Esophagus muscularis mucosa (tissue), 4 donors: ENCODE data around the gene VPS13D. TPM values are rescaled to one million over a fixed set of nuclear protein-coding genes. Genes with fewer than 3 reads are reported as not detected.

Source experiments
- DNase-seq: peaks from one replicate; pipeline ENCODE4 v3.0.0-alpha.2; 2017; ENCODE audit errors: extremely low spot score
- H3K27ac ChIP-seq, 4 donors: fragments of 200-600 bp; sonication (generic); replicated peaks in 1 of 4; 1 replicate in 3 of 4; 2 replicates in 1 of 4; pipeline ENCODE4 v1.5.1; 2016 to 2019; ENCODE audit warnings: mild to moderate bottlenecking in 1 of 4
- H3K27me3 ChIP-seq, 4 donors: fragments of 200-600 bp; sonication (generic); one replicate each; pipeline versions ENCODE4 v1.5.1 to v1.6.0; 2016 to 2019
- H3K36me3 ChIP-seq, 4 donors: fragments of 200-600 bp; sonication (generic); one replicate each; pipeline ENCODE4 v1.5.1; 2016 to 2019
- H3K4me1 ChIP-seq, 4 donors: fragments of 200-600 bp; sonication (generic); one replicate each; pipeline ENCODE4 v1.5.1; 2016 to 2019
- H3K4me3 ChIP-seq, 4 donors: fragments of 200-600 bp; sonication (generic); 1 replicate in 2 of 4; 2 replicates in 2 of 4; pipeline ENCODE4 v1.5.1; 2016 to 2019; ENCODE audit warnings: mild to moderate bottlenecking in 4 of 4, moderate library complexity in 1 of 4
- H3K9me3 ChIP-seq, 4 donors: fragments of 200-600 bp; sonication (generic); 1 replicate in 3 of 4; 2 replicates in 1 of 4; pipeline ENCODE4 v1.5.1; 2016 to 2019
- EP300 ChIP-seq: sonication (generic); formaldehyde crosslinking; IDR thresholded peaks from one replicate; pipeline ENCODE4 v1.6.1; 2017; ENCODE audit warnings: antibody characterized with exemption
- POLR2A ChIP-seq: fragments of 450-650 bp; IDR thresholded peaks from one replicate; pipeline ENCODE4 v1.6.1; 2017; ENCODE audit warnings: antibody characterized with exemption, moderate library complexity, mild to moderate bottlenecking, low read depth
- POLR2AphosphoS5 ChIP-seq, 2 donors: sonication (generic); formaldehyde crosslinking; IDR thresholded peaks; one replicate each; pipeline ENCODE4 v1.6.1; 2017; ENCODE audit warnings: antibody characterized with exemption in 2 of 2
- WGBS: methylation state at CpG from one replicate; pipeline ENCODE4 v1.1.5; 2018; 5-methylcytosine and 5-hydroxymethylcytosine counted together
- intact Hi-C: fragments of 100-400 bp; cut with DNase I; formaldehyde crosslinking; loops from one replicate; pipeline ENCODE4 v1.15.1; 2023
- total RNA-seq, 4 donors: library from RNA; depleted of rRNA; stranded (reverse); fragments of >200 nt; gene quantifications; one replicate each; pipeline versions ENCODE4 v1.1.0 to v1.2.1, GENCODE V29; 2016
- TF ChIP-seq, protein P1 (sequence below), 3 experiments: fragments of 200-600 bp in 2 of 3; fragments of 450-650 bp in 1 of 3; sonication (generic) in 2 of 3; IDR thresholded peaks; one replicate each; pipeline ENCODE4 v1.5.1; 2017 to 2019; ENCODE audit warnings: antibody characterized with exemption in 3 of 3, mild to moderate bottlenecking in 2 of 3, moderate library complexity in 1 of 3

VPS13D gene
- total RNA-seq, 4 donors from 2014 or later, result 67.8 to 93.3 (median 85.4) TPM

GRCh38 chr1:12433323-12434053 lies 203.7 kb downstream of the VPS13D start:
- H3K27me3 ChIP-seq, result no peaks in the 10 kb centered on the region
- peak overlapping the region in 1 of 4 donors; percentile 1 for H3K4me3 ChIP-seq
- peak; percentile 58 to 60 for TF ChIP-seq POLR2AphosphoS5 (IDR thresholded peaks at IDR 0.05)
- no peak for TF ChIP-seq POLR2A
- intact Hi-C loops, result no loop called here
- peaks cover 63 to 80% (median 65%) of the 10 kb centered on the region in 4 donors for H3K4me1 ChIP-seq
- peak overlapping the region; percentile 78 to 83 (median 82) for H3K27ac ChIP-seq
- no peak for DNase-seq
- 51% methylated on average over 12 of the region's 12 CpGs for WGBS
- H3K36me3 ChIP-seq, result peaks cover 0 to 18% (median 6%) of the 10 kb centered on the region in 4 donors
- no peaks in the 10 kb centered on the region for H3K9me3 ChIP-seq

DNA sequence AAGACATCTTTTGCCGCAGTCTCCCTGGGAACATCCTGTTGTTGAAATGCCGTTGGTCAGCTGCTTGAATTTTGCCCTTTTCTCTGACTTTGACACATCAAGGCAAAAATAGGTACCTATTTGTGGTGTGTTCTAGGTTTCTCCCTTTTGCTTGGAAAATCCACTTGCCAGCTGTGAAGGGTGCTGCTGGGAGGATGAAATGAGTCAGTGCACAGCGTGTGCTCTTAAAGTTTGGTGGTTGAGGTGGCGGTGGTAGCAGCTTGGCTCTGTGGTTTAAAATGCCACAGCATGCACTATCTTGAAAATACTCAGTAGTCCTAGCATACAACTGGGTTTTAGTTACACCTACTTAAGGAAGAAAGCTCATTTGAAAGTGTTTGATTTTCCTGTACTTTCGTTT lies 204.3 kb downstream of the VPS13D start:
- H3K4me3 ChIP-seq, result peak overlapping the region in 1 of 4 donors; percentile 1
- no peak for DNase-seq
- H3K9me3 ChIP-seq, result no peaks in the 10 kb centered on the region
- WGBS, result 35% methylated on average over 5 of the region's 5 CpGs
- no peaks in the 10 kb centered on the region for H3K27me3 ChIP-seq
- peaks cover 0 to 25% (median 2%) of the 10 kb centered on the region in 4 donors for H3K36me3 ChIP-seq
- intact Hi-C loops, result no loop called here
- peak overlapping the region; percentile 78 to 83 (median 82) for H3K27ac ChIP-seq
- H3K4me1 ChIP-seq, result peaks cover 70 to 86% (median 72%) of the 10 kb centered on the region in 4 donors
- no peak for TF ChIP-seq EP300
- TF ChIP-seq POLR2AphosphoS5 (IDR thresholded peaks at IDR 0.05), result peak; percentile 62 to 70

DNA sequence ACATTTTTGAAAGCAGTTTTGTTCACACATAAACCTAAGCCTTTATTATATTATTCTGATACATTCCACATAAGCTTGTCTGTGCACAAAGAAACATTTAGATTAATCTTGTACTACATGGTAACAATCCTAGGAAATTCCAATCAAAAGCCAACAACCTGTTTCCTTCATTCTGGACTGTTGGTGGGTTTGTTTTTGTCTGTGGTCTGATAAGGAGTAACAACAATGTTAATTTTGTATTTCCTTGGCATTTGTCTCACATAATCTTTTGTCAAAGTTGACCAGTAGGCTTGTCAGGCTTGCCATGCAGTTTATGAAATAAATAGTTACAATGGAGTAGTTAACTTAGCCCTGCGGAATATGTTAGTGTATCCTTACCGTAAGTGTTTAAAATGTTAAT lies 204.9 kb downstream of the VPS13D start:
- TF ChIP-seq, protein P1, sequence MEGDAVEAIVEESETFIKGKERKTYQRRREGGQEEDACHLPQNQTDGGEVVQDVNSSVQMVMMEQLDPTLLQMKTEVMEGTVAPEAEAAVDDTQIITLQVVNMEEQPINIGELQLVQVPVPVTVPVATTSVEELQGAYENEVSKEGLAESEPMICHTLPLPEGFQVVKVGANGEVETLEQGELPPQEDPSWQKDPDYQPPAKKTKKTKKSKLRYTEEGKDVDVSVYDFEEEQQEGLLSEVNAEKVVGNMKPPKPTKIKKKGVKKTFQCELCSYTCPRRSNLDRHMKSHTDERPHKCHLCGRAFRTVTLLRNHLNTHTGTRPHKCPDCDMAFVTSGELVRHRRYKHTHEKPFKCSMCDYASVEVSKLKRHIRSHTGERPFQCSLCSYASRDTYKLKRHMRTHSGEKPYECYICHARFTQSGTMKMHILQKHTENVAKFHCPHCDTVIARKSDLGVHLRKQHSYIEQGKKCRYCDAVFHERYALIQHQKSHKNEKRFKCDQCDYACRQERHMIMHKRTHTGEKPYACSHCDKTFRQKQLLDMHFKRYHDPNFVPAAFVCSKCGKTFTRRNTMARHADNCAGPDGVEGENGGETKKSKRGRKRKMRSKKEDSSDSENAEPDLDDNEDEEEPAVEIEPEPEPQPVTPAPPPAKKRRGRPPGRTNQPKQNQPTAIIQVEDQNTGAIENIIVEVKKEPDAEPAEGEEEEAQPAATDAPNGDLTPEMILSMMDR (IDR thresholded peaks at IDR 0.05), result no peak
- TF ChIP-seq POLR2AphosphoS5 (IDR thresholded peaks at IDR 0.05) (no peak), POLR2A (no peak), EP300 (no peak)
- H3K27ac ChIP-seq, result peak overlapping the region; percentile 78 to 83 (median 82)
- H3K36me3 ChIP-seq, result peaks cover 0 to 21% (median under 1%) of the 10 kb centered on the region in 4 donors
- intact Hi-C loops, result no loop called here
- H3K4me3 ChIP-seq, result no peak overlapping the region
- WGBS, result 68% methylated on average over 2 of the region's 2 CpGs
- no peak for DNase-seq
- H3K27me3 ChIP-seq, result no peaks in the 10 kb centered on the region
- H3K4me1 ChIP-seq, result peaks cover 67 to 86% (median 76%) of the 10 kb centered on the region in 4 donors
- no peaks in the 10 kb centered on the region for H3K9me3 ChIP-seq

- 85% methylated on average over 8 of the region's 8 CpGs for WGBS
- H3K36me3 ChIP-seq, result peaks cover 0 to 17% (median 6%) of the 10 kb centered on the region in 4 donors
- no peak for TF ChIP-seq EP300
- peak; percentile 11 to 40 for TF ChIP-seq POLR2AphosphoS5 (IDR thresholded peaks at IDR 0.05)
Observed at GRCh38 chr1:12435639-12436344, 206.0 kb downstream of the VPS13D start.

GRCh38 chr1:12436345-12436658 lies 206.5 kb downstream of the VPS13D start:
- Histone ChIP-seq H3K27ac (peak overlapping the region; percentile 78 to 83 (median 82)), H3K4me1 (peaks cover 63 to 86% (median 77%) of the 10 kb centered on the region in 4 donors), H3K9me3 (no peaks in the 10 kb centered on the region), H3K4me3 (no peak overlapping the region), H3K36me3 (peaks cover 0 to 16% (median 6%) of the 10 kb centered on the region in 4 donors), H3K27me3 (no peaks in the 10 kb centered on the region)
- DNase-seq, result no peak
- TF ChIP-seq, protein P1 (IDR thresholded peaks at IDR 0.05), result no peak
- no peak for TF ChIP-seq EP300
- TF ChIP-seq POLR2AphosphoS5 (IDR thresholded peaks at IDR 0.05), result no peak
- no peak for TF ChIP-seq POLR2A
- intact Hi-C loops, result no loop called here
- WGBS, result 56% methylated on average over 2 of the region's 2 CpGs

More at GRCh38 chr1:12435639-12436344, 206.0 kb downstream of the VPS13D start:
- H3K4me1 ChIP-seq, result peaks cover 63 to 86% (median 77%) of the 10 kb centered on the region in 4 donors
- intact Hi-C loops, result no loop called here
- H3K9me3 ChIP-seq, result no peaks in the 10 kb centered on the region
- H3K27me3 ChIP-seq, result no peaks in the 10 kb centered on the region
- no peak overlapping the region for H3K4me3 ChIP-seq
- H3K27ac ChIP-seq, result peak overlapping the region; percentile 78 to 83 (median 82)
- DNase-seq, result no peak
